HCT116 (cell line): Measurements from ENCODE around the gene WNK4. TPM values are rescaled to one million over a fixed set of nuclear protein-coding genes. Genes with fewer than 3 reads are reported as not detected.

Experiments used
- ATAC-seq: fragments of 200-7000 bp; cut with Tn5 transposase; 2 replicates; pipeline ENCODE4 v1.9.1; 2020; ENCODE audit warnings: mild to moderate bottlenecking, moderate library complexity
- BruUV-seq: library from RNA; stranded (reverse); fragments of 400-500 nt; replicated peaks from 2 replicates; lab custom pipeline; 2021; lab: Mats Ljungman, UMichigan
- CTCF ChIA-PET: fragments of 300-600 bp; sonication (Branson Sonifier 250); formaldehyde crosslinking; loops from one replicate; lab custom pipeline; 2021; ENCODE audit warnings: antibody characterized with exemption; lab: Charles Lee
- POLR2A ChIA-PET: fragments of 300-600, 350-600 bp; sonication (Branson Sonifier 250); formaldehyde crosslinking; loops from one replicate; lab custom pipeline; 2021; ENCODE audit warnings: antibody characterized with exemption; lab: Charles Lee
- RAD21 ChIA-PET, 2 experiments: fragments of 300-600 bp; sonication (Branson Sonifier 250); formaldehyde crosslinking; loops; one replicate each; lab custom pipeline; 2023; ENCODE audit warnings: low total read pairs in 2 of 2; ENCODE audit not compliant: uncharacterized antibody in 2 of 2, unreplicated experiment in 2 of 2, low non-redundant PET in 1 of 2; lab: Charles Lee
- DNase-seq: peaks from one replicate; pipeline ENCODE4 v3.0.0-alpha.2; 2010; ENCODE audit warnings: low read depth, low spot score
- H2AFZ ChIP-seq: fragments of 200-600 bp; shearing (Covaris generic), sonication (generic); 2 replicates; pipeline ENCODE4 v1.6.1; 2017; ENCODE audit warnings: low read depth, mixed run types, mixed read lengths, antibody characterized with exemption, low read length; ENCODE audit not compliant: poor library complexity, severe bottlenecking
- H3K27ac ChIP-seq: 2 replicates; pipeline ENCODE4 v1.5.1; 2012; ENCODE audit warnings: low read depth, low read length
- H3K27me3 ChIP-seq: fragments of 200-600 bp; sonication (generic); 2 replicates; pipeline ENCODE4 v1.6.1; 2016; ENCODE audit warnings: mixed run types, low read length, mixed read lengths; ENCODE audit not compliant: insufficient read depth
- H3K36me3 ChIP-seq, 2 experiments: fragments of 200-500 bp in 1 of 2; fragments of 200-600 bp in 1 of 2; sonication (Bioruptor generic) in 1 of 2; sonication (generic) in 1 of 2; 2 replicates each; pipeline versions ENCODE4 v1.5.1 to v1.6.1; 2014 to 2016; ENCODE audit warnings: low read length in 2 of 2, inconsistent platforms in 1 of 2, mixed read lengths in 1 of 2, mixed run types in 1 of 2; ENCODE audit not compliant: insufficient read depth in 2 of 2, control insufficient read depth in 1 of 2
- H3K4me1 ChIP-seq, 2 experiments: fragments of 200-600 bp in 1 of 2; sonication (generic) in 1 of 2; 2 replicates each; pipeline versions ENCODE4 v1.5.1 to v1.6.1; 2012 to 2017; ENCODE audit warnings: low read length in 2 of 2, inconsistent platforms in 1 of 2, mild to moderate bottlenecking in 1 of 2, mixed read lengths in 1 of 2, mixed run types in 1 of 2, moderate library complexity in 1 of 2; ENCODE audit not compliant: insufficient read depth in 2 of 2, control insufficient read depth in 1 of 2
- H3K4me2 ChIP-seq: fragments of 200-600 bp; sonication (generic); 2 replicates; pipeline ENCODE4 v1.6.1; 2017; ENCODE audit warnings: mixed run types, low read length, mixed read lengths
- H3K4me3 ChIP-seq, 2 experiments: fragments of 200-600 bp in 1 of 2; sonication (generic) in 1 of 2; replicated peaks in 1 of 2; 2 replicates each; pipeline ENCODE4 v1.5.1; 2011 to 2016; ENCODE audit warnings: low read length in 2 of 2, control low read depth in 1 of 2, low read depth in 1 of 2, mild to moderate bottlenecking in 1 of 2, mixed read lengths in 1 of 2, mixed run types in 1 of 2
- H3K79me2 ChIP-seq: fragments of 200-600 bp; sonication (generic); 2 replicates; pipeline ENCODE4 v1.6.1; 2017; ENCODE audit warnings: mild to moderate bottlenecking, mixed run types, low read length, moderate library complexity, mixed read lengths; ENCODE audit not compliant: insufficient read depth
- H3K9ac ChIP-seq: fragments of 200-600 bp; sonication (generic); 2 replicates; pipeline ENCODE4 v1.6.1; 2016; ENCODE audit warnings: low read length, mixed read lengths
- H3K9me2 ChIP-seq: fragments of 200-600 bp; sonication (generic), shearing (Covaris generic); 2 replicates; pipeline ENCODE4 v1.6.1; 2017; ENCODE audit warnings: mixed run types, mild to moderate bottlenecking, moderate library complexity; ENCODE audit not compliant: insufficient read depth
- H3K9me3 ChIP-seq, 2 experiments: fragments of 200-500 bp in 1 of 2; fragments of 200-600 bp in 1 of 2; sonication (Bioruptor generic) in 1 of 2; sonication (generic) in 1 of 2; 2 replicates each; pipeline ENCODE4 v1.6.1; 2014 to 2017; ENCODE audit warnings: low read length in 2 of 2, mixed read lengths in 2 of 2, inconsistent platforms in 1 of 2, low read depth in 1 of 2, mild to moderate bottlenecking in 1 of 2, mixed run types in 1 of 2, moderate library complexity in 1 of 2; ENCODE audit not compliant: control insufficient read depth in 1 of 2, insufficient read depth in 1 of 2
- H4K20me1 ChIP-seq: fragments of 200-600 bp; sonication (generic), shearing (Covaris generic); 2 replicates; pipeline ENCODE4 v1.6.1; 2017; ENCODE audit warnings: mixed run types, mild to moderate bottlenecking, moderate library complexity; ENCODE audit not compliant: insufficient read depth
- ATF3 ChIP-seq: IDR thresholded peaks from 2 replicates; pipeline ENCODE4 v1.6.1; 2012
- CTCF ChIP-seq, 3 experiments: fragments of 200-600 bp in 1 of 3; sonication (generic) in 1 of 3; IDR thresholded peaks in 2 of 3; conservative IDR thresholded peaks in 1 of 3; 2 replicates each; pipeline ENCODE4 v1.5.1; 2012 to 2017; ENCODE audit warnings: low read depth in 2 of 3, low read length in 2 of 3, antibody characterized with exemption in 1 of 3, borderline replicate concordance in 1 of 3, control low read depth in 1 of 3, mild to moderate bottlenecking in 1 of 3, mixed read lengths in 1 of 3, mixed run types in 1 of 3, moderate library complexity in 1 of 3; ENCODE audit not compliant: insufficient read depth in 1 of 3
- RAD21 ChIP-seq: IDR thresholded peaks from 2 replicates; pipeline ENCODE4 v1.6.1; 2012; ENCODE audit warnings: low read depth, mild to moderate bottlenecking
- ZNF274 ChIP-seq: fragments of 200-500 bp; sonication (Bioruptor generic); IDR thresholded peaks from 2 replicates; pipeline ENCODE4 v1.6.1; 2014; ENCODE audit warnings: mild to moderate bottlenecking, low read depth, low read length, inconsistent platforms
- intact Hi-C: fragments of 100-400 bp; cut with micrococcal nuclease; formaldehyde crosslinking; loops from 2 replicates; pipeline ENCODE4 v1.10.0; 2022
- total RNA-seq: library from RNA; stranded (reverse); gene quantifications from one replicate; pipeline ENCODE4 v1.2.1, GENCODE V29; 2021; ENCODE audit not compliant: unreplicated experiment

Gene WNK4
- total RNA-seq, 1 experiment from 2014 or later, result 4.5 TPM

GRCh38 chr17:42841975-42842685 lies 61.7 kb downstream of the WNK4 start:
- DNase-seq, result no peak
- no peaks in the 10 kb centered on the region for H3K27me3 ChIP-seq
- intact Hi-C loops, result loop anchor here (2.0 kb wide), 1 partner anchor 87 kb away; no protein-coding TSS in a partner anchor
- H3K27ac ChIP-seq, result no peak overlapping the region
- no peak for TF ChIP-seq ZNF274
- no peaks in the 10 kb centered on the region for H3K9me3 ChIP-seq
- ChIA-PET RAD21 (interaction anchor here in 1 of 2 experiments (1.4 kb wide), 1 partner anchor 96 kb away, joined by 5 read pairs; no protein-coding TSS in a partner anchor), CTCF (interaction anchor here (1.5 to 2.6 kb wide), 2 partner anchors 9 to 264 kb away, joined by 3 to 9 read pairs; partner anchors contain the start of genes PSMC3IP and PSME3), POLR2A (interaction anchor here (1.7 kb wide), 1 partner anchor 156 kb away, joined by 6 read pairs; the partner anchor contains the start of gene RPL27)
- no peak overlapping the region for H3K4me3 ChIP-seq
- no peak overlapping the region for H3K4me2 ChIP-seq
- H3K9me2 ChIP-seq, result no peaks in the 10 kb centered on the region
- BruUV-seq, result TSS peak; percentile 11
- peaks cover 26% of the 10 kb centered on the region for H3K79me2 ChIP-seq
- no peaks in the 10 kb centered on the region for H3K4me1 ChIP-seq
- no peak for ATAC-seq
- no peak overlapping the region for H3K9ac ChIP-seq
- no peak overlapping the region for H2AFZ ChIP-seq
- peaks cover 60 to 77% of the 10 kb centered on the region in 2 experiments for H3K36me3 ChIP-seq
- H4K20me1 ChIP-seq, result peaks cover 3% of the 10 kb centered on the region; the same call in 1 of the 2 replicates

- Histone ChIP-seq H3K9ac (no peak overlapping the region), H3K4me1 (no peaks in the 10 kb centered on the region), H3K27ac (no peak overlapping the region), H3K79me2 (peaks cover 15% of the 10 kb centered on the region), H3K9me2 (no peaks in the 10 kb centered on the region), H3K36me3 (peaks cover 50 to 65% of the 10 kb centered on the region in 2 experiments), H3K9me3 (no peaks in the 10 kb centered on the region), H2AFZ (no peak overlapping the region), H3K4me3 (no peak overlapping the region), H3K27me3 (no peaks in the 10 kb centered on the region), H4K20me1 (peaks cover 3% of the 10 kb centered on the region; the same call in 1 of the 2 replicates), H3K4me2 (no peak overlapping the region)
- TF ChIP-seq ATF3 (no peak), CTCF (IDR thresholded peaks at IDR 0.05 in 2 of 3, conservative IDR thresholded peaks at IDR 0.05 in 1 of 3; ENCODE audit: borderline replicate concordance in 1 of 3, insufficient read depth in 1 of 3, low read depth in 2 of 3, low read length in 2 of 3) (peak; percentile 76 to 97 (median 88)), RAD21 (peak; percentile 90)
- CTCF ChIA-PET, result interaction anchor here (1.0 to 2.6 kb wide), 6 partner anchors 10 to 265 kb away, joined by 3 to 15 read pairs (median 4); partner anchors contain the start of genes PSMC3IP and PSME3
- RAD21 ChIA-PET, result interaction anchor here (0.6 to 1.4 kb wide), 3 partner anchors 85 to 95 kb away, joined by 3 to 5 read pairs (median 3); no protein-coding TSS in a partner anchor
- peak; percentile 76 for ATAC-seq
- no TSS peak for BruUV-seq
- intact Hi-C loops, result loop anchor here (1.0 to 2.0 kb wide), 3 partner anchors 85 to 155 kb away; partner anchors contain the start of gene RPL27
- peak; percentile 51 for DNase-seq
- POLR2A ChIA-PET, result interaction anchor here (1.7 kb wide), 1 partner anchor 155 kb away, joined by 6 read pairs; the partner anchor contains the start of gene RPL27
These were observed 63.0 kb downstream of the WNK4 start for GRCh38 chr17:42843358-42843934.
